NB4 (cell line): ENCODE results near the gene TBX21.

Source experiments
- MAX ChIP-seq: IDR thresholded peaks from 2 replicates; pipeline ENCODE4 v1.6.1; 2011; ENCODE audit warnings: low read depth, low read length
- POLR2A ChIP-seq: IDR thresholded peaks from 2 replicates; pipeline ENCODE4 v1.6.1; 2011; ENCODE audit warnings: mild to moderate bottlenecking; ENCODE audit not compliant: insufficient read length; ENCODE audit errors: extremely low read depth
- TF ChIP-seq, protein P1 (sequence below): IDR thresholded peaks from one replicate; pipeline ENCODE4 v1.5.1; 2012; ENCODE audit warnings: low read depth, low read length

DNA sequence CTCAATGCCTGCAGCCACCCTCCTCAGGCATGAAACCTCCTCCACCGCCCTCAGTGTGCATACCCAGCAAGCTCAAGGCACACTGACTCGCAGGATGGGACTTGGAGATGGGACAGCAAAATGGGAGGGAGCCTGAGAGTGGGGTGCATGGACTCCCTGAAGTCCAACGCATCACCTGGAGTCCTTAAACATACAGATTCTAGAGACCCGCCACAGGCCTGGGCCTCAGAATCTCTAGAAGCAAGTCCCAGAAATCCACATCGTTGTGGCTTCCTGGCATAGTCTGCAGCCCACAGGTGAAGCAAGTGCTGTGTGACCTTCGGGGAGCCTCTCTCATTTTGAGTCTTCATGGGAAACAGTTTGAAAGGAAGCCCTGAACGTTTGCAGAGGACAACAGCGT is 3.6 kb upstream of the TBX21 start:
- TF ChIP-seq, protein P1, sequence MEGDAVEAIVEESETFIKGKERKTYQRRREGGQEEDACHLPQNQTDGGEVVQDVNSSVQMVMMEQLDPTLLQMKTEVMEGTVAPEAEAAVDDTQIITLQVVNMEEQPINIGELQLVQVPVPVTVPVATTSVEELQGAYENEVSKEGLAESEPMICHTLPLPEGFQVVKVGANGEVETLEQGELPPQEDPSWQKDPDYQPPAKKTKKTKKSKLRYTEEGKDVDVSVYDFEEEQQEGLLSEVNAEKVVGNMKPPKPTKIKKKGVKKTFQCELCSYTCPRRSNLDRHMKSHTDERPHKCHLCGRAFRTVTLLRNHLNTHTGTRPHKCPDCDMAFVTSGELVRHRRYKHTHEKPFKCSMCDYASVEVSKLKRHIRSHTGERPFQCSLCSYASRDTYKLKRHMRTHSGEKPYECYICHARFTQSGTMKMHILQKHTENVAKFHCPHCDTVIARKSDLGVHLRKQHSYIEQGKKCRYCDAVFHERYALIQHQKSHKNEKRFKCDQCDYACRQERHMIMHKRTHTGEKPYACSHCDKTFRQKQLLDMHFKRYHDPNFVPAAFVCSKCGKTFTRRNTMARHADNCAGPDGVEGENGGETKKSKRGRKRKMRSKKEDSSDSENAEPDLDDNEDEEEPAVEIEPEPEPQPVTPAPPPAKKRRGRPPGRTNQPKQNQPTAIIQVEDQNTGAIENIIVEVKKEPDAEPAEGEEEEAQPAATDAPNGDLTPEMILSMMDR = no peak
- no peak for TF ChIP-seq POLR2A
- TF ChIP-seq MAX = no peak
